NCI-H82 (cell line): Measurements from ENCODE around the gene ADAMTS4.
A peak's percentile ranks its signal among the peaks of the same experiment; 100 is the strongest.

Source experiments
- DNase-seq: peaks from one replicate; lab custom pipeline; 2025; lab: John Stamatoyannopoulos, UW

Gene ADAMTS4

DNA sequence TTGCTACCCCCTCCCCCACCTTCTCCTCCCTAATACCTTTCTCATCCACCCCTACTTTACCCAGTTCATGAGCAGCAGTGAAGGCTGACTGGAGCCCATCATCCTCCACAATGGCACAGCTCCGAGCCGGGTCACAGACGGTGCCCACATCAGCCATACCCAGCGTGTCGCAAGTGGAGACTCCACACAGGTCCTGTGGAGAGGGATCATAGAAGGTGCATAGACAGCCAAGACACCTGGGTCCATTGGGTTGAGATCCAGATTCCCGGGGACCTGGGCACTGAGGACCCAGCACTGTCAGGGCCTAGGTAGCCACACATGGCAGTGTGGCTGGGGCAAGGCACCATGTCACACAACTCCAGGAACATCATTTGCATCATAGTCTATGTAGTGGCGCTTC lies 2.7 kb downstream of the ADAMTS4 start:
- no peak for DNase-seq

DNA sequence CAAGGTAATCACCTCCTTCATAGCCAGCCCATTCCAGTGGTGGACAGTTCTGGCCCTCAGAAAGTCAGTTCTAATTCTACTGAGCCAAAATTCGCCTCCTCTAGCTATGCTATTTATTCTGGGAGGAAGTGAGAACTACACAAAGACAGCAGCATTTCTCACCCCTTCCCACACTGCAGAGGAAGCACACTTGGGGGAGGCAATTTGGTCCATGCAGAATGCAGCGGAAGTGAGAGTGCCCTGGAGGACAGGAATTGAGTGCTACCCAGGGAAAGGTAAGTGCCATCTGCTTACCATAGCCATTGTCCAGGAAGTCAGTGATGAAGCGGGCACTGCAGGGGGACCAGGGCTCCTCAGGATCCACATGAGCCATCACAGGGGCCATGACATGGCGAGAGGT lies 3.7 kb downstream of the ADAMTS4 start:
- DNase-seq: no peak

DNA sequence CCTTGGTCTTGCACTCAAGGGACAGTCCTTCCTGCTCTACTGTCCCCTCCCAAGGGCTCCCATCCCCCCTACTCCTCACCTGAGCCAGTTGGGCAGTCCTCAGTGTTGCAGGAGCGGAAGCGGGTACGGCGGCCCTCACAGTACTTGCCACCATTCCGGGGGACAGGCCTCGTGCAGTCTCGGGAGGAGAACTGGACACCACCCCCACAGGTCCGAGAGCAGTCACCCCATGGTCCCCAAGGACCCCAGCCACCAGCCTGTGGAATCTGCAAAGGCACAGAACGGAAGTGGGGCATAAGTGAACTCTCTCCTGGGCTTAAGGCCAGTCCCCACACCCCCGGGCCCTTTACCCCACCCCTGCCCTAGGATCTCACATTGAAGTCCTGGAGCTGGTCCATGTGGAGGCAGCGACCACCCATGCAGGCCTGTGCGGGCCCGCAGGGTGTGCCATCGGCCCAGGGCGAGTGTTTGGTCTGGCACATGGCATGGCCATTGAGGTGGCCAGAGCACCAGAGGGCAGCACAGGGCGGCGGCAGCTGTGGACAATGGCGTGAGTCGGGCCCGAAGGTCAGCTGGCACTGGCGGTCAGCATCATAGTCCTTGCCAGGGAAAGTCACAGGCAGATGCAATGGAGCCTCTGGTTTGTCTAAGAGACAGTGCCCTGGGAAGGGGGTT lies 5.2 kb downstream of the ADAMTS4 start:
- DNase-seq: no peak

GRCh38 chr1:161192476-161193465 lies 6.1 kb downstream of the ADAMTS4 start:
- peak; percentile 94 for DNase-seq

DNA sequence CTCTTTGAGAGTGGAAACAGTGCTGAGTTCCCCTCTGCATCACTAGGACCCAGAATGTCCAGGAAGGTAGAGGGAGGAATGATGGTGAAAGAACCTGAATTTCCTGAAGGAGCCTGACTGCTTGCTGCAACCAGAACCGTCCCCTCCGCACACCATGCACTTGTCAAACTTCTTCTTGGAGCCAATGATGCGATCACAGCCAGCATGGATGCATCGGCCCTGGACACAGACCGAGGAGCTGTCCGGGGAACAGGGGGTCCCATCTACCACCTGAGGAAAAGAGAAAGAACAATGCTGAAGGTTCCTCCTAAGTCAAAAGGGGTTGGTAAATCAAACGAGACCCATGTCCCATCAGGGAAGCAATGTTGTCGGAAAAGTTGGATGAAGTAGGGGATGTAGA lies 6.9 kb downstream of the ADAMTS4 start:
- no peak for DNase-seq

DNA sequence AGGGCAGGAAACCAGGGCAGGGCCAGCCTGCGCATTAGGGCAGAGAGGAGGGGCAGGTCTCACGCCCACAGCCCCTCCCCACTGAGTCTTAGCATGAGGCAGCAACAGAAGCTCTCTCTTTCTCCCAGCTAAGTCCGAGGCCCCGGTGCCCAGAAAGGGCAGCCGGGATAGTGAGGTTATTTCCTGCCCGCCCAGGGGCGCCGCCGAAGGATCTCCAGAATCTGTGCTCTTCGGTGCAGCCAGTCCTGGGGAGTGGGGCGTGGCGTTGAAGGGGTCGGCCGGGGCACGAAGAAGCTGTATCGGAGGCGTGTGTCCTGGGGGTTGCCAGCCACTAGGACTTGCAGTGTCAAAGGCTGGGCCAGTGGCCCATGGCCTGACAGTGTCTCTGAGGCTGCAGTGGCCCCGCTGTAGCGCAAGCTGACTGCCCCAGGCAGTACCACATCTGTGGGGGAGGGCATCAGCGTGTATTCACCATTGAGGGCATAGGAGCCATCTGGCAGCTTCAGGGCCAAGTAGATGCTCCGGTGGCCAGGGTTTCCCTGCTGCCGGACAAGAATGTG lies 7.8 kb downstream of the ADAMTS4 start:
- DNase-seq: peak; percentile 61

DNA sequence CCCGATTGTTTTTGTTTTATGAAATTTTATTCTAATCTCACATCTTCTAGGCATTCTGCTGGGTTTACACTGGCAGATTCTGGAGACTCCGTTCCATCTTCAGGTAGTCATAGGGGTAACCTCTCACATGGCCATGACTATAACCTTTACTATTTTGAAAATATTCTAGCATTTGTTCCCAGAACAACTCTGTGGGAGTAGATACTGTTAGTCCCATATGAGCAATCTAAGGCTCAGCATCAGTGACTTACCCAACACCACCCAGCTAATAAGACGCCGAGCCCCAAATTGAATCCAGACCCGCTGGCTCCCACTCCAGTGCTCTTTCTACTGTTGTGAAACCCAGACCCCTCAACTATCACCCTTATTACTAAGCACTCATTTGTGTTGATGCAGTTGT lies 9.8 kb downstream of the ADAMTS4 start:
- no peak for DNase-seq

GRCh38 chr1:161188381-161188780 lies 10.5 kb downstream of the ADAMTS4 start:
- no peak for DNase-seq

GRCh38 chr1:161187311-161187710 lies 11.5 kb downstream of the ADAMTS4 start:
- DNase-seq: no peak

DNA sequence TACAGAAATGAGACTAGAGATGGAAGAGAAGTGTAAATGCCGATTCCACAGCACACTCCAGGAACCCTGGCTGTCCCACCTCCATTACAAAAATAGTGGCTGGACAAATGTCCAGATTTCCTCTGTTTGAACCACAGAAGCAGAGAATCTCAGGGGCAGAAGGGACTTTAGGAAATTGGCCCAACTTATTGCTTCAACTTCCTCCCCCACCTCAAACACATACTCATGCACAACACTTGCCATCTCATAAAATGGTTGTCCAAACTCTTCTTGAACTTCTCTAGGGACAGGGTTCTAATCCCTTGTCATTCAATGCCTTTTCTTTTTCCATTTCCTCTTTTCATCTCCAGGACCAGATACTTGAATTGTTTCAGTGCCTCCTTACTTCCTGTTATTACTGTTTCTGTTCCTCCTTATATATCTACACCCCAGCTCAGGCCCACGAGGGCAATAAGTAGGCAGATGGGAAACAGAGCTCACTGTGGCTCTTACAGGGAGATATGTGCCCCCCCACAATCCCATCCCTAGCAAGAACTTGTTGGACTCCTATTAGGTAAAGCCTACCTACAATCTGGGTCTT lies 13.0 kb downstream of the ADAMTS4 start:
- DNase-seq: peak; percentile 44

- peak; percentile 98 for DNase-seq
Observed at GRCh38 chr1:161185282-161185682, 13.6 kb downstream of the ADAMTS4 start.

- DNase-seq: no peak
Observed at GRCh38 chr1:161182214-161182613, 16.6 kb downstream of the ADAMTS4 start.

DNA sequence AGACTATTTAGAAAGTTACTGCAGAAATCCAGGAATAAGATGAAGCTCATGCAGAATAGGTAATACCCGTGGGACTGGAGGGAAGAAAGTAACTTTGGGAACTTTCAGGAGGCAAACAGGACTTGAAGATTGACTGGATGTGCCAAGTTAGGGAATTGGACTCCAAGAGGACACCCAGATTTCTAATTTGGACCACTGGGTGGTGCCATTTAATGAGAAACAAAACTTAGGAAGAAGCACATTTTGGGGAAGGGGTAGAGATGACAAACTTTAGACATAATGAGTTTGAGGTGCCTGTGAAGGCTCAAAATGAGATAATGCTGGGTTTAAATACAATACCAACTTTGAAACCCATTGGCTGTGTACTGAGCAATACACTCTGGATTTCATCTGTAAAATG lies 18.2 kb downstream of the ADAMTS4 start:
- DNase-seq: peak; percentile 60

DNA sequence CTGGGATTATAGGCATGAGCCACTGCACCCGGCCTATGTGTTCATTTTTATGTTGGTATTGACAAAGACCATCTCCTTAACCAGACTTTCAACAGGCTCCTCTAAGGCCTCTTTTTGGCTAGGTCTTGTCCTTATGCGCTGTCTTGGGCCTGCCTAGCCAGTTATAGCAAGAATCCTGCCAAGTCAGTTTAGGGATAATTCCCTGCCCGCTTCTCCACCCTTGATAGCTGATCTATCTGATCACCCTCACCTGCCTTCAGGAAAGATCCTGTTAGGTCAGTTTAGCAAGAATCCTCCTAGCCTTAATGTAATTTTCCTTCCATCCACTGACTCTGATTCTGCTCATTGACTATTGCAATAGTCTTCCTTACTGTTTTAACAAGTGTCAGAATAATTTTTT lies 19.2 kb downstream of the ADAMTS4 start:
- DNase-seq: no peak

DNA sequence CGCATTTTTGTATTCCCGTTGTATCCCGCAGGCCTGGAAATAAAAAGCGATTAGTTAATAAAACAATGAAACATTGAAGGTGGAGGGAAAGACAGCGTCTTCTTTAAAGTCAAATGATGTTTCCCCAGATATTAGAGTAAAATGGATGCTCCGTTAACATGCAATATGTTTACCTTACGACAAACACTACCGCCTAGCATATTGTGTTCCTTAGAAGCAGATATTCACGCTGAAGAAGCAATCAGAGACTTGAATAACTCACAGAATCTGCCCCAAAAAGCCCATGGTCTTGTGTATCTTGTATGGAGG lies 21.0 kb downstream of the ADAMTS4 start:
- DNase-seq: no peak

GRCh38 chr1:161177112-161177935 lies 21.5 kb downstream of the ADAMTS4 start, which contains the start of gene B4GALT3:
B4GALT3 (minus strand) TSS chr1:161177507; CDS start chr1:161176060, 1,447 bp downstream.
- peak; percentile 97 for DNase-seq

GRCh38 chr1:161176468-161177111 lies 22.3 kb downstream of the ADAMTS4 start:
- peak; percentile 50 for DNase-seq

DNA sequence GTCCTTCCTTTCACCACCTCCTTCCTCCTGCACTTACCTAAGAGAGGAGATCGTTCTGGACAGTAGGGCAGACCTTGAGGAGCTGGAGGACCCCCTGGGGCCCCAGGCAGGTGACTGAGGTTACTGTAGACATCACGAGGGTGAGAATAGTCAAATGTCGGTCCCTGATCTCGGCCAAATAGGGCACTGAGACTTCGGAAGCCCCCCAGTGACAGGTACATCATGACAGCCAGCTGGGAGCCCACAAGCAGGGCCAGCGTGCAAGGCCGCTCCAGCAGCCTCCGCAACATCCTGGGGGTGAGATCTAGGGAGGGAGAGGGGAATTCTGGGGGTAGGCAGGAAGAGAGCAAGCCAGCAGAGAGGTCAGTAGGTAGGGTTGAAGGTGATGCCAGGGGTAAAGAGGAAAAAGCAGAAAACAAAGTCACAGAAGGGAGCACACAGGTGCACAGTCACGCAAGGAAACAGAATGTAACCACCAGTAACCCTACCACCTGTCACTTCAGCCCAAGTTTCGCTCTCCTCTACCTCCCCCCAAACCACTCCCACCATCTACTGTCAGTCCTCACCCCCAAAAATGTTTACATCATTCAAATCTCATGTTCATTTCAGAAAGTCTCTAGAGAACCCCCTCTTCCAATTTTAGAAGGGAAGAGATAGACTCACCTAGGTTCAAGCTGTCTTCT lies 22.9 kb downstream of the ADAMTS4 start:
- DNase-seq: no peak

GRCh38 chr1:161174911-161175310 lies 23.9 kb downstream of the ADAMTS4 start:
- no peak for DNase-seq

DNA sequence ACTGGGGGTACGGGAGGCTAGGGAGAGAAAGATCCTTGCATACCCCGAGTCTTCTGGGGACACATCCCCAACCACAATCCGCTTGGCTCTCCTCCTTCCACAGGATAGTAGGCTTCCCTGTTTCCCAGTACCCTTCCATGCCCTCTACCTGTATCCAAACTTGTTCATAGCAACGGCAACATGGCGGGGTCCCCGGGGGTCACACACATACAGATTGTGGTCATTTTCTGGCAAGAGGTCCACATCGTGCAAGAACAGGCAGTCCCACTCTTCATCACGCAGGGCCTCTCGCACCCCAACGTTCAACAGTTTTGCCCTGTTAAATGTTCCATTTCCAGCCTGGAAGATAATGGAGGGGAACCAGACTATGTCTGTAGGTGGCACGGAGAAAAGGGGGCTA lies 25.1 kb downstream of the ADAMTS4 start:
- DNase-seq: no peak
